NCI-H460 (cell line): Measurements from ENCODE around the gene CAMKK1. TPM values are rescaled to one million over a fixed set of nuclear protein-coding genes. Genes with fewer than 3 reads are reported as not detected.
"Not testable (repeated sequence)": the region's sequence is repeated elsewhere in the genome, so short reads cannot be mapped to it uniquely, and the experiment has no call there.

Source experiments
- DNase-seq: peaks from one replicate; pipeline ENCODE4 v3.0.0-alpha.2; 2016; ENCODE audit warnings: low read depth; ENCODE audit errors: extremely low read depth
- total RNA-seq: library from RNA; depleted of rRNA; stranded (reverse); fragments of >200 nt; shearing (Covaris generic); gene quantifications from 2 replicates; pipeline ENCODE4 v1.2.3, GENCODE V29; 2014

CAMKK1 gene
- total RNA-seq, 1 experiment from 2014 or later, result 12.8 TPM

DNA sequence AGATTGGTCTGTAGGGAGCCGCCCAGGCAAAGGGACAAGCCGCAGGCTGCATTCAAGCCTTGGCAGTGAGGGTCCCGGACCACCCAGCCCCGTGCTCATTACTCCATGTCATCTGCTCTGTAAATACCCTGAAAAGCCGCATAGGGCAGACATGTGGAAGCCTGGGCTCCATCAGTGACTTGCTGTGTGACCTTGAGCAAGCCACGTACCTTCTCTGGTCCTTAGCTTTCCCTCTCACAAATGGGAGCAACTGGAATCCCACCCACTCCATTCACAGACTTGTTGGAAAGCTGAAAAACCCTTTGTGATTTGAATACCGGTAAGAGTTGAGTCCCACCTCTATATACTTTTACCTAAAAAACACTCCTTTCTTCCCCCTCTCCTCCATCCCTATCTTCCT lies 11.9 kb downstream of the CAMKK1 start:
- no peak for DNase-seq

DNA sequence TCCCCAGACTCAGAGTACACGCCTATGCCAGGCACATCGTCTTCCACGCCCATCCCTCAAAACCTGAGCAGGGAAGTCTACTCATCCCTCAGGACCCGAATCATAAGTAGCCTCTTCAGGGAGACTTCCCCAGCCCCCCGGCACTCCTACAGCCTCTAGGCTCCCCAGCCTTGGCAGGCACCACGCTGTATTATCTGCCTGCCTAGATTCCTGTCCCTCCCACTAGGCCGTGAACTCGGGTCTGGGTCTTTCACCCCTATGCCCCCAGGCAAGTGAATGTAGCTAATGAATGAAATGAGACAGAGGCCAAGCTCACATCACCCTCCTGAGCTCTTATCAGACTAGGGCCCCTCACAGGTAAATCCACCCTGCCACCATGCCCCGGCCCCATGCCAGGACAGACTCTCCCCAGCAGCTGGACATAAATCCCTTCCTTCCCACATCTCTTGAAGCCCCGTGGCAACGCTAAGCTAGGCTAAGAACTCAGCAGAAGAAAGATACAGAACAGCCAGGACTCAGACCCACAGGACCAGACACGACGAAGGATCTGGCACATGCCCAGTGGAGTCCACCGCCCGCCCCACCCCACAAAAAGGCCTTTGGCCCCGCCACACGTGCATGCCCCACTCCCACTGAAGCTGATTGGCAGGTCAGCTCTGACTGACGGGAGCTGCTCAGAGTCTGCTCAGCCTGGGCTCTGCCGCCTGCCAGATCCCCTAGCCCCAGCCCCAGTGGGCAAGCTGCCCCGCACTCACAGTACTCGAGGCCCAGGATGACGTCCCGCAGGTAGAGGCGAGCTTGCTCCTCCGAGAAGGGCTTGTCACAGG lies 13.0 kb downstream of the CAMKK1 start:
- no peak for DNase-seq

DNA sequence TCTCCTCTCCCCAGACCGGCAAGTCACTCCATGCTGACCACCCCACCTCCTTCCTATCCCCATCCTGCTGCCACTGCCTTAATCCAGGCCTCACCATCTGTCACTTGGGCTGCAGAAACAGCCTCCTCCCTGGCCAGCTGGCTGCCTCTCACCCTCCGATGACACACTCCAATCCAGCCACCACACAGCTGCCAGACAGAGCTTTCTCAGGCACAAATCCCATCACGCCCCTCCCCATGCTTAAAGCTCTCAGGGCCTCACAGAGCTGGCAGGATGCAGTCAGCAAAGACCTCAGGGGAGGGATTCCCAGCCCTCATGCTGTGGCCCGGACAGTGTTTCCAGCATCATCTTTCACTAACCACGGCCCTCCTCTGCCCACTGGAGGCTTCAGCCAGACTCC lies 13.7 kb downstream of the CAMKK1 start:
- no peak for DNase-seq

GRCh38 chr17:3877220-3877619 lies 15.6 kb downstream of the CAMKK1 start:
- DNase-seq, result no peak

DNA sequence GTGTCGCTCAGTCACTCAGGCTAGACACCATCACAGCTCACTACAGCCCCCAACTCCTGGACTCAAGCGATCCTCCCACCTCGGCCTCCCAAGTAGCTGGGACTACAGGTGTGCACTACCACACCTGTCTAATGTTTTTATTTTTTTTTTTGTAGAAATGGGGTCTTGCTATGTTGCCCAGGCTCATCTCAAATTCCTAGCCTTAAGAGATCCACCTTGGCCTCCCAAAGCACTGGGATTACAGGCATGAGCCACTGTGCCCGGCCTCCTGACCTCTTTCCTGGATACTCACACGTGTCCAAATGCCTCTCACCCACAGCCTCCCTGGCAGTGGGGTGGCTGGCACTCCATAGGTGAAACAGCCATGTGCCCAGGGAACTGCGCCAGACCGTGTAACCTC lies 17.5 kb downstream of the CAMKK1 start:
- DNase-seq, result no peak

DNA sequence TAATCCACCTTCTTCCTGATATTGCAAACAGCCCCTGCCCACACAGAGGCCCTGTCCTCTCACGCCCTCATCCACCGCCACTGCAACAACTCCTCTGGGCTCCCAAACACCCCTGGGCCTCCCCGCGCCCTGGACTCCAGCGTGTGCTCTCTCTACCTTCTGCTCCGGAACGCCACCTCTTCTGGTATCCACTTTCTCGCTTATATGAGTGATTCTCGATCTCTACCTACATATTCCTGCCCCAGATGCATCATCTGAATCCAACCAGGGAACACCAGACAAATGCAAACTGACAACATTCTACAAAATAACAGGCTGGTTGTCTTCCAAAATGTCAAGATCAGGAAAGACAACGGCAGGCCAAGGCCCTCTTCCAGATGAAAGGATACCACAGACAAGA lies 19.0 kb downstream of the CAMKK1 start:
- no peak for DNase-seq

- no peak for DNase-seq
Observed at GRCh38 chr17:3870871-3871306, 22.0 kb downstream of the CAMKK1 start.

- no peak for DNase-seq
Observed at GRCh38 chr17:3867606-3868005, 25.2 kb downstream of the CAMKK1 start.

- no peak for DNase-seq
Observed at GRCh38 chr17:3867106-3867505, 25.7 kb downstream of the CAMKK1 start.

- no peak for DNase-seq
Observed at GRCh38 chr17:3866276-3866675, 26.6 kb downstream of the CAMKK1 start.

GRCh38 chr17:3865176-3865575 lies 27.7 kb downstream of the CAMKK1 start:
- DNase-seq, result no peak

- DNase-seq, result no peak
Observed at GRCh38 chr17:3864534-3864933, 28.3 kb downstream of the CAMKK1 start.

DNA sequence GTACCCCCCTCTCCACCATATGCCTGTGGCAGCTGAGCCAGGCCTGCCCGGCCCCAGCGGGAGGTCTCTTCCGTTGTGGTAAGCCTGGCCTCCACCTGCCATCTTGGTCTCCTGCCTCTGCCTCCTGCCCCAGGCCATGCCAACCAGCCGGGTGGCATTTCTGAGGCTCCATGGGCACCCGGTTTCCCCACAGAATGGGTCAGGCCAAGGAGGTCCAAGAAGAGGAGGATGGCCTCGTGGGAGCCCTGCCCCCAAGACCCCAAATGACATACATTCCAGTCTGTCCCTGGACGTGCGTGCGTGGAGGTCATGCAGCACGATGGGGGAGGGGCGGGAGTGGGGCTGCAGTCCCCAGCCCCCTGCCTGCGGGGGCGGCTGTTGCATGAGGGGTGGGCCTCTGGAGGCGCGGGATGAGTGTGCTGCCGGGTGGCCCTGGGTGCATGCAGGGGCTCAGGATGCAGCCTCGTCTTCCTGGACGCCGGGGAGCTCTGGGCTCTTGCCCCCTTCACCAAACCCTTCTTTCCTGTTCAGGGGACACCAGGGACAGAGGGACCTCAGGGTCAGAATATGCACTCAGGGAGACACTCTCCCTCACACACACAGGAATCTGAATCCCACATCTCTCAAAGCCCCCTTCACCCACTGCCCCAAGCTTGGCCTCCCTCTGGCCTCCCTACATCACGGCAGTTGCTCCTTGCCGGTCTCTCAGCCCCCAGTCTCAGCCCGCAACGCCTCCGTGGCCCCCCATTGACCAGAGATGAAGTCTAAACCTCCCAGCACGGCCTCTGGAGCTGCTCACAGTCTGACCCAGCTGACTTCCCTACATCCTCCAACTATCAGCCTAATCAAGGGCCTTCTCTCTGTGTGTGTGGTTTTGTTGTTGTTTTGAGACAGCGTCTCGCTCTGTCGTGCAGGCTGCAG lies 30.8 kb downstream of the CAMKK1 start:
- no peak for DNase-seq

GRCh38 chr17:3860939-3861700 lies 31.7 kb downstream of the CAMKK1 start:
- no peak for DNase-seq

DNA sequence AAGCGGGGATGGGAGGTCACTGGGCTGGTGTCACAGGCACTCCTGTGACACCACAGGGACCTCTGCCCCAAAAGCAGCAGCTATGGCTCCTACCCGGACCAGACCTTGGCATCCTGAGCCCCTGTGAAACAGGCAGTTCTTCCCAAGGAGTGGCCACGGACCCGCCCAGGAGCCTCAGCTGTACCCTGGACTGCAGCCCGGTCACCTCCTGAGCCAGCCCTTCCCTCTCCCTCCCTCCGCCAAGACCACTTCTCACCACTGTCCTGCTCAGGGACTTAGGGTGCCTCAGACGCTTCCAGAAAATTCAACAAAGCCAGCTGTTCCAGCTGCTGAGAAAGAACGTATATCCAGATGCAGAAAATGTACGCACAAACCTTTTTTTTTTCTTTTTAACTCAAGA lies 32.9 kb downstream of the CAMKK1 start:
- no peak for DNase-seq

- DNase-seq, result no peak
Observed at GRCh38 chr17:3857261-3858105, 35.4 kb downstream of the CAMKK1 start.

DNA sequence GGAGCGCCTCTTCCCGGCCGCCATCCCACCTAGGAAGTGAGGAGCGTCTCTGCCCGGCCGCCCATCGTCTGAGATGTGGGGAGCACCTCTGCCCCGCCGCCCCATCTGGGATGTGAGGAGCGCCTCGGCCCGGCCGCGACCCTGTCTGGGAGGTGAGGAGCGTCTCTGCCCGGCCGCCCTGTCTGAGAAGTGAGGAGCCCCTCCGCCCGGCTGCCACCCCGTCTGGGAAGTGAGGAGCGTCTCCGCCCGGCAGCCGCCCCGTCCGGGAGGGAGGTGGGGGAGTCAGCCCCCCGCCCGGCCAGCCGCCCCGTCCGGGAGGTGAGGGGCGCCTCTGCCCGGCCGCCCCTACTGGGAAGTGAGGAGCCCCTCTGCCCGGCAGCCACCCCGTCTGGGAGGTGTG lies 38.6 kb downstream of the CAMKK1 start:
- not testable (repeated sequence) for DNase-seq

DNA sequence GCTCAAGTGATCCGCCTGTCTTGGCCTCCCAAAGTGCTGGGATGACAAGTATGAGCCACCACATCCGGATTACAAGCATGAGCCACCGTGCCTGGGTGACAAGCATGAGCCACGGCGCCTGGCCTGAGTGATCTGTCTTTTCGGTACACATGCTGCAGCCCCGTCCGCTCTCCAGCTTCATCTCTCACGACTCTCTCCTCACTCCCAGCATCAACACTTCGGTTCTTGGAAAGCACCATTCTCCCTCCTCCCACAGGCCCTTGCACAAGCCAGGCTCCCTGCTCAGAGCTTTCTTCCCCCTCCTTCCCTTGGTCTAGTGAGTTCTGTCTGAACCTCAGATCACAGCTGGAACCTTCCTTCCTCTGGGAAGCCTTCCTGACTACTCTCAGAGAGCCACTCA lies 40.3 kb downstream of the CAMKK1 start:
- no peak for DNase-seq

DNA sequence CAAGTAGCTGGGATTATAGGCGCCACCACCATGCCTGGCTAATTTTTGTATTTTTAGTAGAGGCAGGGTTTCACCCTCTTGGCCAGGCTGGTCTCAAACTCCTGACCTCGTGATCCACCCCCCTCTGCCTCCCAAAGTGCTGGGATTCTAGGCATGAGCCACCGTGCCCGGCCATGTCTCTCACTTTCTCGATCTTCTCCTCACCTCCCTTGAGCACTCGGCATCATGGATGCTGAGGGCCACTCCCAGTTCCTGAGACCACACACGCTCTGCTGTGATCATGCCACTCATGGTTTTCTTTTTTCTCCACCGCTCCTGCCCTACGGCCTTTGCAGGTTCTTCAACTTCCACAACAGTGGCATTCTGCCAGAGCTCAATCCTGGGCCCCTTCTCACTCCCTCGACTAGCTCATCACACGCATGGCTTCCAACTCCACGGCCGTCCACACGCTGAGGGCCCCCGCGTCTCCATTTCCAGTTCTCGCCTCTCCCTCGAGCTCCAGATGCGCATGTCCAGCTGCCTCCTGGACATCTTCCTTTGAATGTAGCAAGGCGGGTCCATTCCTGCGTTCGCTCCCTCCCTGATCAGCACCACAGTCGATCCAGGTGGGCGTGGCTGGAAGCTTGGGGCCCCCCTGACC lies 41.3 kb downstream of the CAMKK1 start:
- no peak for DNase-seq
